ENCODE results near the gene FCRL1.

The FCRL1 gene

GRCh38 chr1:157776971-157777391, 42.9 kb downstream of the FCRL1 start, which contains the start of gene FCRL2:
FCRL2 (minus strand) TSS chr1:157777132; CDS start chr1:157777073, 59 bp downstream.
- TF ChIP-seq CTCF (IDR thresholded peaks at IDR 0.05) (no peak), ZFX (IDR thresholded peaks at IDR 0.05; ENCODE audit: borderline replicate concordance) (no peak)
- no peak within 1 kb of the TSS for H3K27ac ChIP-seq

DNA sequence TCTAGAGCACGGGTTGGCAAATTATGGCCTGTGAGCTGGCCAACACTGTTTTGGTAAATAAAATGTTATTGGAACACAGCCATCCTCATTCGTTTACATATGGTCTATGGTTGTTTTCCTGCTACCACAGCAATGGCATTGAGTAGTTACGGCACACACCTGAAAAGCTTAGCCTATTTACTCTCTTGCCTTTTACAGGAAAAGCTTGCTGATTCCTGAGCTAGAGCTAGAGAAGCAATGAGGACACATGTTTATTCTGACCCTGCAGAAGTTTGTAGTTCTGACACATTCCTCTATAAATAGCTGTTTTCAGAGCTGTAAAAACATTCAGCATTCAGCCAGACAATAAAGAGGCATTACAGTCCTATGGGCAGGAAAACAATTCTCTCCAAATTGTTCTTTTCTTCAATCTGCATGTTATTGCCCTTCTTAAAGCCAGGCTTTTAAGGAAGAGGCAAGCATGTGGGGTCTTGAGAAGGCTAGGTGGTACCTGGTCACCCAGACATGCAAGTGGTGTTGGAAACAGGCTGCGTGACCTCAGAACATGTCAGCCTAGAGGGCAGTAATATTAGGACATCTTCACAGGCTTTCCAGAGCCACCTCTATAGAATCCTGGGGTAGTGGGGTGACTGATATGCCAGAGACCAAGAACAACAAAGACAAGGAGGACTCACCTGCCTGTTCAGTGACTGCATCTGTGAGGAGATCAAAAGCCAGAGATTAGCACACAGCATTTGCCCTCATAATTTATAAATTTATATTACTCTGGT, 44.6 kb downstream of the FCRL1 start:
- no peak overlapping the region for H3K27ac ChIP-seq
- TF ChIP-seq CTCF (IDR thresholded peaks at IDR 0.05) (no peak), ZFX (IDR thresholded peaks at IDR 0.05; ENCODE audit: borderline replicate concordance) (no peak)

GRCh38 chr1:157774412-157774811, 45.5 kb downstream of the FCRL1 start:
- TF ChIP-seq CTCF (IDR thresholded peaks at IDR 0.05) (no peak), ZFX (IDR thresholded peaks at IDR 0.05; ENCODE audit: borderline replicate concordance) (no peak)
- no peak overlapping the region for H3K27ac ChIP-seq

GRCh38 chr1:157773493-157774350, 46.2 kb downstream of the FCRL1 start:
- no peak overlapping the region for H3K27ac ChIP-seq
- TF ChIP-seq ZFX (IDR thresholded peaks at IDR 0.05; ENCODE audit: borderline replicate concordance) = no peak
- peak; percentile 39 for TF ChIP-seq CTCF (IDR thresholded peaks at IDR 0.05)

DNA sequence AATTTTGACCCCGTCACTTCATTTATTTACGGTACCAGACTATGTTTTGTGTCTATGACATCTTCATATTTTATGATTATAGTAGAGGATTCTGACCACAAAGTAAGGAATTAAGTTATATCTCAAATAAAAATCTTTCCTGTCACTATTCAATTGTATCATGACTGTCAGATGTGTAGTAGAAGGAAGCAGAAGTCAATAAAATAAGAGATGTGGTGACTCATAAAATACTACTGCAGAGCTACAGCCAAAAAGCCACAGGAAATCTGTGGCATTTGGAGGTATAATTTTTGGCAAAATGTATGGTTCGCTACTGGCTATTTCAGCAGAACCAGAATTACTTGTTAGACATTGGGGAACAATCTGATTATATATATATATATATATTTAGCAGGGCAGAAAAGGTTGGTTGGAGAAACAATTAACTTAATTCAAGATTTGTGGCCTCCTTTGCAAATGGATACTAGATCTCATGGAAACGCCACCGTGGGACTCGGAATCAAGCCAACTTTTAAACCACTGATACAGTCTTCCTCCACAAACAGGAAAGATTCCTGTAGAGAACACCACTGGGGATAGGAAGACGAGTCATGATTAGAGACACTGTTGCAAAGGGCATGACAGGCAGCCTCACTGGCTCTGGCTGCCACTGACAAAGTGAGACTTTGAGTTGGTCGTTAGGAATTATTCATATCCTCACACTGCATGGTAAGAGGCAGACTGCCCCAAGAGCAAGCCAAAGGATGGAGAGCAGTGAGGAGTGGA, 48.1 kb downstream of the FCRL1 start:
- no peak overlapping the region for H3K27ac ChIP-seq
- TF ChIP-seq ZFX (IDR thresholded peaks at IDR 0.05; ENCODE audit: borderline replicate concordance) (no peak), CTCF (IDR thresholded peaks at IDR 0.05) (no peak)

DNA sequence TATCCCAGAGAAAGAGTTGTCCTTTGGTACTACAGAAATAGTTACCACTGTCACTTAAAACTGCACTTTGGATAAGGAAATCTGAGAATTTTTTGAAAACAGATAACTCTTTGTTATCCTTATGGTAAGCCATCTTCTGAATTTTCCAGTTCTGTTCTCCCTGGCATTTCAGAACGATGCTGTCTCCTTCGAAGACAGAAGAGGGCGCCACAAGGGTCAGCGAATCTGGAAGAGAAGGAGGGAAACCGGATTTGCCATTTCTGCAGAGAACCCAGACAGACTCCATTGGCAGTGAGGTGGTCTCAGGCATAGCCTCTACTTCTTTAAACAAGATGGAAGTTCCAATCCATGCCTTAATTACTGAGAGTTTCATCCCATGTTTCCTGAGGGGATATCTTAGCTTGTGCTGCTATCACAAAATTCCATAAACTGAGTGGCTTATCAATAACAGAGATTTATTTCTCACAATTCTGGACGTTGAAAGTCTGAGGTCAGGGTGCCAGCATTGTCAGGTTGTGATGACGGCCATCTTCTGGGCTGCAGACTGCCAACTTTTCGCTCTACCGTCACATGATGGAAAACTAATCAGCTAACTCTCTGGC, 49.4 kb downstream of the FCRL1 start:
- no peak overlapping the region for H3K27ac ChIP-seq
- TF ChIP-seq ZFX (IDR thresholded peaks at IDR 0.05; ENCODE audit: borderline replicate concordance) (no peak), CTCF (IDR thresholded peaks at IDR 0.05) (peak; percentile 67)

All from 22Rv1 (cell line).